ENCODE measurements around the gene ZDHHC8.

- TF ChIP-seq CTCF (IDR thresholded peaks at IDR 0.05) = no peak
- no peak for TF ChIP-seq POLR2AphosphoS5 (IDR thresholded peaks at IDR 0.05)
Observed at GRCh38 chr22:20118300-20119020, 13.1 kb upstream of the ZDHHC8 start.

Data from breast epithelium (tissue), 3 donors.